Measurements from ENCODE around the gene RAB11B.

GRCh38 chr19:8370176-8371010 lies 19.8 kb upstream of the RAB11B start:
- no peak for TF ChIP-seq CTCF (conservative IDR thresholded peaks at IDR 0.05; ENCODE audit: low read depth, low read length)
- TF ChIP-seq EZH2 (IDR thresholded peaks at IDR 0.05; ENCODE audit: low read length, unreplicated experiment), result no peak
- TF ChIP-seq EZH2phosphoT487 (IDR thresholded peaks at IDR 0.05; ENCODE audit: borderline replicate concordance, low read length), result no peak

Data from PC-3 (cell line).